ENCODE results near the gene TMEM51.

DNA sequence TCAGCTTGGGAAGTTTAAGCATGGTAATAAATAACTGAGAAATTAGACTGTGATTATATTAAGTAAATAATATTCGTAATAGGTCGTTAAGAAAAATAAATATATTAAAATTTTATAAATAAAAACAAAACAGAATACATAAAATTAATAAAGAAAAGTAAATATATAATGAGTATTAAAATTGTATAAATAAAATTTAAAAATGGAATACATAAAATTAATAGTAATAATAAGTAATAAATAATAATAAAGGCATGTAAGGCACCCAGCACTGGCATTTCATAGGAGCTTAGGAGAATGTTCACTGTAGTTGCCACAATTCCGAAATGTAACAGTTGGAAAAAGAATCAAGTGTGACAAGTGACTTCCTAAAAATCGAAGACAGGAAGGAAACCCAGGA, 47.7 kb downstream of the TMEM51 start:
- TF ChIP-seq, protein P1, sequence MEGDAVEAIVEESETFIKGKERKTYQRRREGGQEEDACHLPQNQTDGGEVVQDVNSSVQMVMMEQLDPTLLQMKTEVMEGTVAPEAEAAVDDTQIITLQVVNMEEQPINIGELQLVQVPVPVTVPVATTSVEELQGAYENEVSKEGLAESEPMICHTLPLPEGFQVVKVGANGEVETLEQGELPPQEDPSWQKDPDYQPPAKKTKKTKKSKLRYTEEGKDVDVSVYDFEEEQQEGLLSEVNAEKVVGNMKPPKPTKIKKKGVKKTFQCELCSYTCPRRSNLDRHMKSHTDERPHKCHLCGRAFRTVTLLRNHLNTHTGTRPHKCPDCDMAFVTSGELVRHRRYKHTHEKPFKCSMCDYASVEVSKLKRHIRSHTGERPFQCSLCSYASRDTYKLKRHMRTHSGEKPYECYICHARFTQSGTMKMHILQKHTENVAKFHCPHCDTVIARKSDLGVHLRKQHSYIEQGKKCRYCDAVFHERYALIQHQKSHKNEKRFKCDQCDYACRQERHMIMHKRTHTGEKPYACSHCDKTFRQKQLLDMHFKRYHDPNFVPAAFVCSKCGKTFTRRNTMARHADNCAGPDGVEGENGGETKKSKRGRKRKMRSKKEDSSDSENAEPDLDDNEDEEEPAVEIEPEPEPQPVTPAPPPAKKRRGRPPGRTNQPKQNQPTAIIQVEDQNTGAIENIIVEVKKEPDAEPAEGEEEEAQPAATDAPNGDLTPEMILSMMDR (IDR thresholded peaks at IDR 0.05 in 8 of 11, conservative IDR thresholded peaks at IDR 0.05 in 3 of 11), result no peak
- TF ChIP-seq POLR2A (IDR thresholded peaks at IDR 0.05) (no peak), POLR2AphosphoS5 (IDR thresholded peaks at IDR 0.05) (no peak)

Measured in spleen (tissue), 7 donors.